Body of pancreas (tissue), 4 donors: ENCODE data around the gene JCHAIN. TPM values are rescaled to one million over a fixed set of nuclear protein-coding genes. Genes with fewer than 3 reads are reported as not detected.
A peak's percentile ranks its signal among the peaks of the same experiment; 100 is the strongest.

Source experiments
- ATAC-seq: fragments of 150-250 bp; one replicate; pipeline ENCODE4 v1.9.1; 2016
- DNase-seq, 4 donors: peaks; one replicate each; pipeline ENCODE4 v3.0.0-alpha.2; 2019
- H3K27ac ChIP-seq, 4 donors: fragments of 200-600 bp; sonication (generic); 1 replicate in 3 of 4; 2 replicates in 1 of 4; pipeline versions ENCODE4 v1.5.1 to v1.6.1; 2016 to 2019; ENCODE audit warnings: mild to moderate bottlenecking in 1 of 4, mixed read lengths in 1 of 4, moderate library complexity in 1 of 4
- H3K27me3 ChIP-seq, 2 donors: fragments of 200-600 bp; sonication (generic); one replicate each; pipeline ENCODE4 v1.6.0; 2016; ENCODE audit warnings: mild to moderate bottlenecking in 1 of 2
- H3K36me3 ChIP-seq, 2 donors: fragments of 200-600 bp; sonication (generic); replicated peaks in 1 of 2; 2 replicates each; pipeline ENCODE4 v1.5.1; 2016; ENCODE audit warnings: low read depth in 2 of 2; ENCODE audit not compliant: insufficient read depth in 1 of 2
- H3K4me1 ChIP-seq: fragments of 200-600 bp; sonication (generic); one replicate; pipeline ENCODE4 v1.6.0; 2016
- H3K4me3 ChIP-seq, 2 donors: fragments of 200-600 bp; sonication (generic); 1 replicate in 1 of 2; 2 replicates in 1 of 2; pipeline ENCODE4 v1.5.1; 2016 to 2019
- H3K9me3 ChIP-seq, 3 donors: fragments of 200-600 bp; sonication (generic); 1 replicate in 2 of 3; 2 replicates in 1 of 3; pipeline ENCODE4 v1.5.1; 2016
- POLR2A ChIP-seq, 3 donors: fragments of 450-650 bp; IDR thresholded peaks; one replicate each; pipeline ENCODE4 v1.6.1; 2016; ENCODE audit warnings: antibody characterized with exemption in 3 of 3, mild to moderate bottlenecking in 2 of 3
- WGBS, 2 donors: methylation state at CpG; one replicate each; pipeline ENCODE4 v1.1.5; 2017; 5-methylcytosine and 5-hydroxymethylcytosine counted together
- intact Hi-C: fragments of 100-400 bp; cut with DNase I; formaldehyde crosslinking; loops from one replicate; pipeline ENCODE4 v1.15.1; 2023
- total RNA-seq, 2 donors: library from RNA; depleted of rRNA; stranded (reverse); fragments of >200 nt; gene quantifications; one replicate each; pipeline ENCODE4 v1.1.0, GENCODE V29; 2016
- TF ChIP-seq, protein P1 (sequence below), 7 experiments: fragments of 450-650 bp in 4 of 7; fragments of 200-600 bp in 3 of 7; sonication (generic) in 3 of 7; IDR thresholded peaks; one replicate each; pipeline ENCODE4 v1.5.1; 2016 to 2019; ENCODE audit warnings: antibody characterized with exemption in 7 of 7

Gene JCHAIN
- 10 to 100 TPM; 13.2 to 27.7 TPM for total RNA-seq

DNA sequence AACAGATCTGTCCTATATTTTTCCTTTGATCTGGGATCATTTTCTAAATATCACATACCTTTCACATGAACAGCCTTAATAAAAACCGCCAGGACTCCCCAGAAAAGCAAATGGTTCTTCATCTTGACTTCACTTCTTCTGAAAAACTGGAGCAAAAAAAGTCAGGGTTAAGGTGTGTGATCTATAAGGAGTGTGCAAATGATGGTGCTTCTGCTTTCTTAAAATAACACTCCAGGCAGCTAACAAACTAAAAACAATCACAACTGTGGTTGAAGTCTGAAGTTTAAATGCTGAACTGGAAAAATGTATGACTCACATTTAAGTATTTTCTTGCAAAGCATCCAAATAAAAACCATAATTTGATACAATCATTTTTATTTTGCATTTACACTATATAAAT lies at the start of gene JCHAIN:
TSS of gene JCHAIN (minus strand) at position 140 of the 400 bp plus-strand sequence. CDS start at position 122, 18 bp downstream.
- Histone ChIP-seq H3K9me3 (no peaks in the 10 kb centered on the region), H3K27me3 (no peaks in the 10 kb centered on the region), H3K36me3 (no peaks in the 10 kb centered on the region), H3K4me3 (no peak within 1 kb of the TSS), H3K4me1 (no peaks in the 10 kb centered on the region), H3K27ac (no peak within 1 kb of the TSS)
- TF ChIP-seq, protein P1, sequence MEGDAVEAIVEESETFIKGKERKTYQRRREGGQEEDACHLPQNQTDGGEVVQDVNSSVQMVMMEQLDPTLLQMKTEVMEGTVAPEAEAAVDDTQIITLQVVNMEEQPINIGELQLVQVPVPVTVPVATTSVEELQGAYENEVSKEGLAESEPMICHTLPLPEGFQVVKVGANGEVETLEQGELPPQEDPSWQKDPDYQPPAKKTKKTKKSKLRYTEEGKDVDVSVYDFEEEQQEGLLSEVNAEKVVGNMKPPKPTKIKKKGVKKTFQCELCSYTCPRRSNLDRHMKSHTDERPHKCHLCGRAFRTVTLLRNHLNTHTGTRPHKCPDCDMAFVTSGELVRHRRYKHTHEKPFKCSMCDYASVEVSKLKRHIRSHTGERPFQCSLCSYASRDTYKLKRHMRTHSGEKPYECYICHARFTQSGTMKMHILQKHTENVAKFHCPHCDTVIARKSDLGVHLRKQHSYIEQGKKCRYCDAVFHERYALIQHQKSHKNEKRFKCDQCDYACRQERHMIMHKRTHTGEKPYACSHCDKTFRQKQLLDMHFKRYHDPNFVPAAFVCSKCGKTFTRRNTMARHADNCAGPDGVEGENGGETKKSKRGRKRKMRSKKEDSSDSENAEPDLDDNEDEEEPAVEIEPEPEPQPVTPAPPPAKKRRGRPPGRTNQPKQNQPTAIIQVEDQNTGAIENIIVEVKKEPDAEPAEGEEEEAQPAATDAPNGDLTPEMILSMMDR (IDR thresholded peaks at IDR 0.05), result no peak
- TF ChIP-seq POLR2A (IDR thresholded peaks at IDR 0.05), result no peak
- intact Hi-C loops, result no loop called here
- ATAC-seq (no peak), DNase-seq (no peak)
- 77 to 80% methylated on average over 1 of the region's 1 CpG for WGBS, 2 donors

DNA sequence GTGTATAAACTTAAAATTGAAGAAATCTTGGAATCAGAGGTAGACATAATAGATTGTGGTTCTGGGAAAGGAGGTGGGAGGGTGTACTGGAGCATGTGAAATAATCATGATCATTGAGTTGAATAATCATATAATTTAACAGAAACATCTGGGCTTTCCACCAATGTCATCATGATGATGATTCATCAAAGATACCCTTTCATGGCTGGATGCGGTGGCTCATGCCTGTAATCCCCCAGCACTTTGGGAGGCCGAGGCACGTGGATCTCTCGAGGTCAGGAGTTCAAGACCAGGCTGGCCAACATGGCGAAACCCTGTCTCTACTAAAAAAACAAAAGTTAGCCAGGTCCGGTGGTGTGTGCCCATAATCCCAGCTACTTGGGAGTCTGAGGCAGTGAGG lies 48.8 kb upstream of the JCHAIN start:
- intact Hi-C loops, result no loop called here
- TF ChIP-seq, protein P1 (IDR thresholded peaks at IDR 0.05), result no peak
- no peak for TF ChIP-seq POLR2A (IDR thresholded peaks at IDR 0.05)

DNA sequence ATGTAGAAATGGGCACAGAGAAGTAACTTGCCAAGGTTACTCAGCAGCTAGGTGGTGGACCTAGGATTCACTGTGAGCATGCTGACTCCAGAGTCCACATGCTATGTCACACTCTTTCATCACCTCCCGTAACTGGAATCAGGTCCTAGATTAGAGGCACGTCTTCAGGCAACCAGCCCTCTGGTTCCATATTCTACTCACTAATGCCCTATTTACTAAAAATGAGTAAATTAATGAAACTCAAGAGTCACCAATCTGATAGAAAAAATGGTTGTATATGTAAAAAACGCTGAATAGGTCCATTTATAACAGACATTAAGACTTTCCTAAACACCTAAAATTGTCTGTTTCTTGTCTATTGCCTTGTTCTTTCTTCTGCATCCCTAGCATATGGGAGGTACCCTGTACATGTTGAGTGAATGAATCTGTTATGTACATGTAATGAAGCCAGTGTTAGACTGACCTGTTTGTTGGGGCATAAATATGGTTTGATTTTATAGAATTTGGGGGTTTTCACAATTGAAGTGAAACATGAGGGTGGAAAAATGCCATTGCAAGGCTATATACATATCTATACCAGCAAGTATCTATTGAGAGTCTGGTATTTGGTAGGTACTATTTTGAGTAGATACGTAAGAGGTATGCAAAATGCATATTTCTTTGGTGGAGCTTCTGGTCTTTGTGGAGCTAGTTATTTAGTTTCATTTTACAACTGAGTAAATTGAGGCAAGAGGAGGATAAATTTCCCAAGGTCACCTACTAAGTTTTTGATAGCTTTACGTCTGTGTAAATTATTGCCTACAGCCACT lies 48.0 kb upstream of the JCHAIN start:
- peak; percentile 70 for ATAC-seq
- peak in 3 of 4 donors; percentile 28 to 58 (median 31) for DNase-seq
- no peak overlapping the region for H3K27ac ChIP-seq

More for the DNA sequence above, 48.8 kb upstream of the JCHAIN start:
- H3K4me1 ChIP-seq, result peaks cover 39% of the 10 kb centered on the region
- no peak for DNase-seq
- H3K27me3 ChIP-seq, result no peaks in the 10 kb centered on the region
- no peak for ATAC-seq
- H3K4me3 ChIP-seq, result no peak overlapping the region
- no peaks in the 10 kb centered on the region for H3K36me3 ChIP-seq
- WGBS, 2 donors, result 82% methylated on average over 5 to 6 of the region's 6 CpGs
- H3K9me3 ChIP-seq, result no peaks in the 10 kb centered on the region
- H3K27ac ChIP-seq, result no peak overlapping the region

DNA sequence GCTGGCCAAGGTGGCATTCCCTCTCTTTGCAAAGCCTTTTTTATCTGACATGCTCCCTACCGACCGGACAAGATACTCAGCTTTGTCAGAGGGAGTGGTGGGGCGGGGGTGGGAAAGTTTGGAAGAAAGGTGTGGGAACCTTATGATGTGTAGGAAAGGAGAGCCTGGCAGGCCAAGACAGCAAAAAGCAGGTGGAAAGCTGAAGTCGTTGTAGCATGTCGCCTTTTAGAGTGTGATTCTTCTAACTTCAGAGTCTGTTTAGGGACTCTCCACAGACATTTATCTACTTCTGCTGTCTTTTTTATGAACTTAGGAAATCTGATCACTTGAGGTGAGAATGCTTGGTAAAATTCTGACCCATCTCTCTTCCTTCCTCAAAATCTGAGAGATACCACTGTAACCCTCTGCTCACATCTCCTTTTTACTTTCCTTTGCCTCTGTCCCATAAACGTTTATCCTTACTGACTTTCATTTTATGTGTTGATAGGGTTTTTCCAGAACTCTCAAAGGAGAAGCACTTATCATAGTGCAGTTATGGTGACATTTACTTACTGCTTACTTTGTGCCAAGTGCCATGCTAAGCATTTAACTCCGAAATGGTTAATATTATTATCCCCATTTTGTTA lies 47.3 kb upstream of the JCHAIN start:
- H3K27ac ChIP-seq, result no peak overlapping the region
- TF ChIP-seq POLR2A (IDR thresholded peaks at IDR 0.05), result no peak
- TF ChIP-seq, protein P1 (IDR thresholded peaks at IDR 0.05), result no peak
- H3K27me3 ChIP-seq, result no peaks in the 10 kb centered on the region
- H3K9me3 ChIP-seq, result no peaks in the 10 kb centered on the region
- H3K4me3 ChIP-seq, result no peak overlapping the region
- ATAC-seq, result no peak
- intact Hi-C loops, result no loop called here
- 48 to 59% methylated on average over 7 of the region's 7 CpGs for WGBS, 2 donors
- peaks cover 41% of the 10 kb centered on the region for H3K4me1 ChIP-seq
- DNase-seq, result no peak
- H3K36me3 ChIP-seq, result no peaks in the 10 kb centered on the region

More for the DNA sequence above, 48.0 kb upstream of the JCHAIN start:
- no peaks in the 10 kb centered on the region for H3K27me3 ChIP-seq
- intact Hi-C loops, result no loop called here
- H3K4me3 ChIP-seq, result no peak overlapping the region
- TF ChIP-seq, protein P1 (IDR thresholded peaks at IDR 0.05), result no peak
- TF ChIP-seq POLR2A (IDR thresholded peaks at IDR 0.05), result no peak
- H3K4me1 ChIP-seq, result peaks cover 41% of the 10 kb centered on the region
- H3K9me3 ChIP-seq, result no peaks in the 10 kb centered on the region
- WGBS, 2 donors, result 55 to 61% methylated on average over 5 of the region's 5 CpGs
- H3K36me3 ChIP-seq, result no peaks in the 10 kb centered on the region
